Stomach (tissue), 19 donors: ENCODE data around the gene LENG1. TPM values are rescaled to one million over a fixed set of nuclear protein-coding genes. Genes with fewer than 3 reads are reported as not detected.

ENCODE experiments used
- DNase-seq, 2 donors: peaks; one replicate each; pipeline versions ENCODE4 v3.0.0 to v3.0.0-alpha.2; 2013 to 2019
- H3K27ac ChIP-seq, 5 donors: fragments of 200-600 bp in 4 of 5; sonication (generic) in 4 of 5; one replicate each; pipeline ENCODE4 v1.5.1; 2013 to 2019; ENCODE audit warnings: mild to moderate bottlenecking in 1 of 5, moderate library complexity in 1 of 5
- H3K27me3 ChIP-seq, 3 donors: fragments of 200-600 bp; sonication (generic); one replicate each; pipeline ENCODE4 v1.5.1; 2017 to 2019; ENCODE audit warnings: mixed run types in 1 of 3
- H3K36me3 ChIP-seq, 4 donors: fragments of 200-600 bp; sonication (generic); 1 replicate in 3 of 4; 2 replicates in 1 of 4; pipeline ENCODE4 v1.5.1; 2016 to 2019
- H3K4me1 ChIP-seq, 4 donors: fragments of 200-600 bp; sonication (generic); one replicate each; pipeline ENCODE4 v1.5.1; 2016 to 2019
- H3K4me3 ChIP-seq, 4 donors: fragments of 200-600 bp; sonication (generic) in 3 of 4; one replicate each; pipeline ENCODE4 v1.5.1; 2016 to 2019; ENCODE audit warnings: mild to moderate bottlenecking in 1 of 4
- H3K9me3 ChIP-seq, 4 donors: fragments of 200-600 bp; sonication (generic); one replicate each; pipeline ENCODE4 v1.5.1; 2016 to 2019
- EP300 ChIP-seq: sonication (generic); formaldehyde crosslinking; IDR thresholded peaks from one replicate; pipeline ENCODE4 v1.6.1; 2017; ENCODE audit warnings: antibody characterized with exemption
- POLR2A ChIP-seq, 4 donors: fragments of 450-650 bp; IDR thresholded peaks; one replicate each; pipeline ENCODE4 v1.6.1; 2016; ENCODE audit warnings: antibody characterized with exemption in 4 of 4, control low read depth in 2 of 4, mild to moderate bottlenecking in 1 of 4, moderate library complexity in 1 of 4
- POLR2AphosphoS5 ChIP-seq, 3 donors: sonication (generic); formaldehyde crosslinking; IDR thresholded peaks; one replicate each; pipeline ENCODE4 v1.6.1; 2016; ENCODE audit warnings: antibody characterized with exemption in 3 of 3
- WGBS, 5 donors: extraction: QIAGEN DNeasy Blood & Tissue Kit in 3 of 5; methylation state at CpG; one replicate each; pipeline versions ENCODE4 v1.1.5 to v1.1.7; 2013 to 2018; 5-methylcytosine and 5-hydroxymethylcytosine counted together
- intact Hi-C: fragments of 100-400 bp; cut with DNase I; formaldehyde crosslinking; loops from one replicate; pipeline ENCODE4 v1.15.1; 2023; ENCODE audit warnings: low total_unique reads
- long read RNA-seq, 10 donors: transcript quantifications; one replicate each; lab custom pipeline, GENCODE V29; 2026
- polyA plus RNA-seq, 3 donors: library from polyadenylated mRNA; stranded (reverse); fragments of 200-250 nt; gene quantifications; one replicate each; pipeline ENCODE4 v1.2.3, GENCODE V29; 2013
- total RNA-seq, 5 donors: library from RNA; depleted of rRNA; stranded (reverse); fragments of >200 nt; gene quantifications; one replicate each; pipeline versions ENCODE4 v1.1.0 to v1.2.3, GENCODE V29; 2014 to 2016
- TF ChIP-seq, protein P1 (sequence below), 7 experiments: fragments of 450-650 bp in 4 of 7; fragments of 200-600 bp in 3 of 7; sonication (generic) in 3 of 7; IDR thresholded peaks; one replicate each; pipeline ENCODE4 v1.5.1; 2016 to 2019; ENCODE audit warnings: antibody characterized with exemption in 7 of 7, control low read depth in 2 of 7, mild to moderate bottlenecking in 1 of 7
- donor health status: healthy with polysubstance abuse.
- donor health status: Bipolar disorder and iron deficiency.
- donor health status: healthy.

Gene LENG1
- total RNA-seq, result 10 to 100 TPM in 2 of 5 donors, 1 to 10 TPM in 1, not detected in 2; 4.2 to 35.6 (median 21.0) TPM
- polyA plus RNA-seq, result 10 to 100 TPM in 1 of 3 donors, 1 to 10 TPM in 2; 8.2 to 12.0 (median 8.6) TPM
- long read RNA-seq, donor 1, partial matches to known transcripts, result 0 of 1 reads
- long read RNA-seq, donor 1, other reads (novel, unspliced or antisense), result 0 of 1 reads
- long read RNA-seq, donor 2, result 0 reads
- long read RNA-seq, donor 3, result 0 reads
- long read RNA-seq, donor 4, result 0 reads
- long read RNA-seq, donor 5, transcript LENG1-201 (4 exons, 1,542 nt), result major isoform, 9 of 14 reads
- long read RNA-seq, donor 5, partial matches to known transcripts, result 5 of 14 reads
- long read RNA-seq, donor 5, other reads (novel, unspliced or antisense), result 0 of 14 reads
- long read RNA-seq, donor 6, transcript LENG1-201 (4 exons, 1,542 nt), result major isoform, 6 of 6 reads
- long read RNA-seq, donor 6, partial matches to known transcripts, result 0 of 6 reads
- long read RNA-seq, donor 6, other reads (novel, unspliced or antisense), result 0 of 6 reads
- long read RNA-seq, donor 7, transcript LENG1-201 (4 exons, 1,542 nt), result major isoform, 5 of 5 reads
- long read RNA-seq, donor 7, partial matches to known transcripts, result 0 of 5 reads
- long read RNA-seq, donor 7, other reads (novel, unspliced or antisense), result 0 of 5 reads
- long read RNA-seq, donor 8, transcript LENG1-201 (4 exons, 1,542 nt), result major isoform, 6 of 6 reads
- long read RNA-seq, donor 8, partial matches to known transcripts, result 0 of 6 reads
- long read RNA-seq, donor 8, other reads (novel, unspliced or antisense), result 0 of 6 reads
- long read RNA-seq, donor 9, partial matches to known transcripts, result 0 of 2 reads
- long read RNA-seq, donor 9, other reads (novel, unspliced or antisense), result 0 of 2 reads
- long read RNA-seq, donor 10, result 0 reads

DNA sequence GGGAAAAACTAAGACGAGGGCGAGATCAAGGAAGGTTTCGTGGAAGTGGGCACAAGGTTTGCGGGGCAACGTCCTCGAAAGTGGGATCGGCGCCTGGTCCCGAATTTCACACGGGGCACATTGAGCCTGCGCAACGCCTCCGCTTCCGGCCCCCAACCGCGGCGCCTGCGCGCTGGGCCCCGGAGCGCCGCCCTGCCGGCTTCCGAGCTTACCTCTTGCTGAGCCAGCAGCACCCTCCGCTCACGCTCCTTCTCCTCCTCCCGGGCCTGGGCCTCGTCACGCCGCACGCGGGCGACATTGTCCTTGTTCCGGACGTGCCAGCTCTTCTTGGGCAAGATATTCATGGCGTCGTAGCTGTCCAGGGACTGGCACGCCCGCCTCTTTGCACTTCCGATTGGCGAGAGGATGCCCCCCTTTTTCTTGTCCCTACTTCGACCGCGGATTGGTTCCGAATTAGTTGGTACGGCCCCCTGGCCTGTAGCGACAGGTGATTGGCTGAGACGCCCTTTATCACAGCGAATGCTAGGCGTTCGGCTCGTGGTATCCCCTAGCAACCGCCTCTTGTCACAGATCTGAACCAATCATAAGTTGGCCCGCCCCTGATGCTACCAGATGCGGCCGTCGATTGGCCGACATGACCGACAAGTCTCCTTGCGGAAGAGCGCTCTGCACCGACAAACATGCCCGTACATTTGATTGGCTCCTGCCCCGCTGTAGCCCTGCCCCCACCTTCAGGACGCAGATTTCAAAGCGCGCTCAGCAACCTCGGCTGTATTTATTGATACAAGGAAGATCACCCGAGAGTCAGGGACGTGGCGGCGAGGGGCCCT, at the start of gene LENG1:
Gene LENG1 (minus strand): TSS at position 370 of the 830 bp plus-strand sequence. CDS start 26 bp downstream, at position 344.
- Histone ChIP-seq H3K4me3 (peak within 1 kb of the TSS; percentile 46 to 89 (median 76)), H3K27me3 (peaks cover 0 to 6% (median 0%) of the 10 kb centered on the region in 3 donors), H3K27ac (peak within 1 kb of the TSS; percentile 96 to 100 (median 98)), H3K4me1 (peaks cover 43 to 70% (median 59%) of the 10 kb centered on the region in 4 donors), H3K36me3 (peaks cover 34 to 37% (median 37%) of the 10 kb centered on the region in 4 donors), H3K9me3 (no peaks in the 10 kb centered on the region)
- no peak for TF ChIP-seq EP300
- TF ChIP-seq, protein P1, sequence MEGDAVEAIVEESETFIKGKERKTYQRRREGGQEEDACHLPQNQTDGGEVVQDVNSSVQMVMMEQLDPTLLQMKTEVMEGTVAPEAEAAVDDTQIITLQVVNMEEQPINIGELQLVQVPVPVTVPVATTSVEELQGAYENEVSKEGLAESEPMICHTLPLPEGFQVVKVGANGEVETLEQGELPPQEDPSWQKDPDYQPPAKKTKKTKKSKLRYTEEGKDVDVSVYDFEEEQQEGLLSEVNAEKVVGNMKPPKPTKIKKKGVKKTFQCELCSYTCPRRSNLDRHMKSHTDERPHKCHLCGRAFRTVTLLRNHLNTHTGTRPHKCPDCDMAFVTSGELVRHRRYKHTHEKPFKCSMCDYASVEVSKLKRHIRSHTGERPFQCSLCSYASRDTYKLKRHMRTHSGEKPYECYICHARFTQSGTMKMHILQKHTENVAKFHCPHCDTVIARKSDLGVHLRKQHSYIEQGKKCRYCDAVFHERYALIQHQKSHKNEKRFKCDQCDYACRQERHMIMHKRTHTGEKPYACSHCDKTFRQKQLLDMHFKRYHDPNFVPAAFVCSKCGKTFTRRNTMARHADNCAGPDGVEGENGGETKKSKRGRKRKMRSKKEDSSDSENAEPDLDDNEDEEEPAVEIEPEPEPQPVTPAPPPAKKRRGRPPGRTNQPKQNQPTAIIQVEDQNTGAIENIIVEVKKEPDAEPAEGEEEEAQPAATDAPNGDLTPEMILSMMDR (IDR thresholded peaks at IDR 0.05), result peak in 2 of 7 experiments; percentile 22 to 41
- TF ChIP-seq POLR2AphosphoS5 (IDR thresholded peaks at IDR 0.05), result peak; percentile 74 to 88 (median 82)
- TF ChIP-seq POLR2A (IDR thresholded peaks at IDR 0.05), result peak in 1 of 4 donors; percentile 21
- WGBS, 5 donors, result 0 to 1% (median 0%) methylated on average over 46 to 72 of the region's 72 CpGs
- intact Hi-C loops, result no loop called here
- DNase-seq, result peak; percentile 100

DNA sequence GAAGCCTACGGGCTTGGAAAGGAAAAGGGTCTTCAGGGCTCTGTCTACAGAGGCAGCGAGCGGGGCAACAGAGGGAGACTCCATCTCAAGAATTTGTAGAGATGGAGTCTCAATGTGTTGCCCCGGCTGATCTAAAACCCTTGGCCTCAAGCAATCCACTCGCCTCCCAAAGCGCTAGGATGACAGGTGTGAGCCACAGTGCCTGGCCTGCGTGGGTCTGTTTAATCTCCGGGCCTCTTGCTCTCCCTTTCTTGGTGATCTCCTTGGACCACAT, 49.2 kb upstream of the LENG1 start:
- Histone ChIP-seq H3K4me3 (peak overlapping the region in 1 of 4 donors; percentile 19), H3K27ac (peak overlapping the region; percentile 81 to 94 (median 89)), H3K9me3 (no peaks in the 10 kb centered on the region), H3K36me3 (peaks cover 39 to 52% (median 49%) of the 10 kb centered on the region in 4 donors), H3K27me3 (no peaks in the 10 kb centered on the region), H3K4me1 (peaks cover 63 to 77% (median 76%) of the 10 kb centered on the region in 4 donors)
- TF ChIP-seq POLR2AphosphoS5 (IDR thresholded peaks at IDR 0.05) (no peak), EP300 (no peak), POLR2A (IDR thresholded peaks at IDR 0.05) (no peak)
- TF ChIP-seq, protein P1 (IDR thresholded peaks at IDR 0.05), result no peak
- intact Hi-C loops, result no loop called here
- WGBS, 5 donors, result 62 to 77% (median 65%) methylated on average over 7 to 8 of the region's 8 CpGs
- peak in 1 of 2 donors; percentile 24 for DNase-seq

DNA sequence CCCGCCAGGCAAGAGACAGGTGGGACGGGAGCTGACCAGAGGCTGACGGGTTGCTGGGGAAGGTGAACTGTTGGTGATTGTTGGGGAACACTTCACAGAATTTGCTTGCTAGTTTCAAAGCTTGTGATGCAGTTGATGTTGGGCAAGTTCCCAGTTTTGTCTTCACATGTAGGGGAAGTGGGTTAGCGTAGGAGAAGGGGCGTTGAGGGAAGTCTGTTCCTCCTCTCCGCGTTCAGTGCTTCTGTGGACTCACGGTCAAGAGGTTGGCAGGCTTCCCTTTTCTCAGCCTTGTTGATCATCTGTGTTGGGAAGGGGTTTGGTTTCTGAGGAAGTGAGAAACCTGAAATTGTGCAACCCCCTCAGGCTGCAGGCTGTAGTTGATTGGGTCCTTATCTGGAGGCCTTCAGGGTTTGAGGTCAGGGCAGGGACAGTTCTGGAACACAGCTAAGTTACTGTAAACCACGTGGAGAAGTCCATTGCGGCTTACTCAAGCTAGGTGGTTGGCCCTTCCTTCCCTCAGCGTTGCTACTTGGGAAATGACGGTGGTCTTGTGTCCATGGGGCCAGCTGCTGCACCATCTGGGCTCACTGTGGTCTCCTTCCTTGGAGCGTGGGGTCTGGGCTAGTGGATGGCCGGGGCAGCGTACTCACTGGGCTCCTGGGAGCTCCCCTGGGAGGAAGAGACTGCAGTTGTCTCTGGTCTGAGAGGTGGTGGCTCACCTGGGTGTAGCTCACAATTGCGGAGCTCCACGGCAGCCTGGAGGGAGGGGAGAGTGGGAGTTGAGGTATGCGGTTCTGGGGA, 48.7 kb upstream of the LENG1 start:
- peak; percentile 71 to 82 for DNase-seq
- Histone ChIP-seq H3K27ac (peak overlapping the region; percentile 81 to 94 (median 89)), H3K36me3 (peaks cover 44 to 58% (median 54%) of the 10 kb centered on the region in 4 donors), H3K9me3 (no peaks in the 10 kb centered on the region), H3K27me3 (no peaks in the 10 kb centered on the region), H3K4me1 (peaks cover 69 to 83% (median 82%) of the 10 kb centered on the region in 4 donors), H3K4me3 (peak overlapping the region in 1 of 4 donors; percentile 89)
- peak in 2 of 3 donors; percentile 61 to 76 for TF ChIP-seq POLR2AphosphoS5 (IDR thresholded peaks at IDR 0.05)
- TF ChIP-seq, protein P1 (IDR thresholded peaks at IDR 0.05), result no peak
- intact Hi-C loops, result no loop called here
- WGBS, 5 donors, result 49 to 62% (median 60%) methylated on average over 14 to 18 of the region's 18 CpGs
